ENCODE measurements around the gene SSR4.

DNA sequence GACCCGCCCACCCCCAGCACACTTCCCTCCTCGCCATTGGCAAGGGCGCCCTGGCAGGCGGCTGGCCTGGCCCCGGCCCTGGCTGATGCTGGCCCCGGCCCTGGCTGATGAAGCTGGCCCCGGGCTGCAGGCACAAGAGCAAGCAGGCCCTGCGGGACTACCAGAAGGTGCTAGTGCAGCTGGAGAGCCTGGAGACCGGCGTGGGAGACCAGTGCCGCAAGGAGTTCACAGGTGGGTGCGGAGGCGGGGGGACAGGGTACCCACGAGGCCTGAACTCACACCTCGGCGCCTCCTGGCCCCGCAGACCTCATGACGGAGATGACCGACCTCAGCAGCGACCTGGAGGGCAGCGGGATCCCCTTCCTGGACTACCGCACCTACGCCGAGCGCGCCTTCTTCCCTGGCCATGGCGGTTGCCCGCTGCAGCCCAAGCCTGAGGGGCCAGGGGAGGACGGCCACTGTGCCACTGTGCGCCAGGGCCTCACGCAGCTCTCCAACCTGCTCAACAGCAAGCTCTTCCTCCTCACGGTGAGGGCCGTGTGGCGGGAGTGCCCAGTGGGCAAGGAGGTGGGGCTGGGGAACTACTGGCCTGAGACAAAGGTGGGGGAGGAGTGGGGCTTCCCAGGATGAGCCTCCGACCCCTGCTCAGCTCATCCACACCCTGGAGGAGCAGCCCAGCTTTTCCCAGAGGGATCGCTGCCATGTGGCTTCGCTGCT is 19.7 kb upstream of the SSR4 start:
- TF ChIP-seq, protein P1, sequence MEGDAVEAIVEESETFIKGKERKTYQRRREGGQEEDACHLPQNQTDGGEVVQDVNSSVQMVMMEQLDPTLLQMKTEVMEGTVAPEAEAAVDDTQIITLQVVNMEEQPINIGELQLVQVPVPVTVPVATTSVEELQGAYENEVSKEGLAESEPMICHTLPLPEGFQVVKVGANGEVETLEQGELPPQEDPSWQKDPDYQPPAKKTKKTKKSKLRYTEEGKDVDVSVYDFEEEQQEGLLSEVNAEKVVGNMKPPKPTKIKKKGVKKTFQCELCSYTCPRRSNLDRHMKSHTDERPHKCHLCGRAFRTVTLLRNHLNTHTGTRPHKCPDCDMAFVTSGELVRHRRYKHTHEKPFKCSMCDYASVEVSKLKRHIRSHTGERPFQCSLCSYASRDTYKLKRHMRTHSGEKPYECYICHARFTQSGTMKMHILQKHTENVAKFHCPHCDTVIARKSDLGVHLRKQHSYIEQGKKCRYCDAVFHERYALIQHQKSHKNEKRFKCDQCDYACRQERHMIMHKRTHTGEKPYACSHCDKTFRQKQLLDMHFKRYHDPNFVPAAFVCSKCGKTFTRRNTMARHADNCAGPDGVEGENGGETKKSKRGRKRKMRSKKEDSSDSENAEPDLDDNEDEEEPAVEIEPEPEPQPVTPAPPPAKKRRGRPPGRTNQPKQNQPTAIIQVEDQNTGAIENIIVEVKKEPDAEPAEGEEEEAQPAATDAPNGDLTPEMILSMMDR (conservative IDR thresholded peaks at IDR 0.05; ENCODE audit: low read length): no peak
- TF ChIP-seq EZH2phosphoT487 (IDR thresholded peaks at IDR 0.05; ENCODE audit: borderline replicate concordance): no peak

Data from Loucy (cell line).